ENCODE measurements around the gene RPL13A. TPM values are rescaled to one million over a fixed set of nuclear protein-coding genes. Genes with fewer than 3 reads are reported as not detected.

RPL13A gene
- polyA plus RNA-seq, 4 donors: 2,364 to 2,825 (median 2,611) TPM

DNA sequence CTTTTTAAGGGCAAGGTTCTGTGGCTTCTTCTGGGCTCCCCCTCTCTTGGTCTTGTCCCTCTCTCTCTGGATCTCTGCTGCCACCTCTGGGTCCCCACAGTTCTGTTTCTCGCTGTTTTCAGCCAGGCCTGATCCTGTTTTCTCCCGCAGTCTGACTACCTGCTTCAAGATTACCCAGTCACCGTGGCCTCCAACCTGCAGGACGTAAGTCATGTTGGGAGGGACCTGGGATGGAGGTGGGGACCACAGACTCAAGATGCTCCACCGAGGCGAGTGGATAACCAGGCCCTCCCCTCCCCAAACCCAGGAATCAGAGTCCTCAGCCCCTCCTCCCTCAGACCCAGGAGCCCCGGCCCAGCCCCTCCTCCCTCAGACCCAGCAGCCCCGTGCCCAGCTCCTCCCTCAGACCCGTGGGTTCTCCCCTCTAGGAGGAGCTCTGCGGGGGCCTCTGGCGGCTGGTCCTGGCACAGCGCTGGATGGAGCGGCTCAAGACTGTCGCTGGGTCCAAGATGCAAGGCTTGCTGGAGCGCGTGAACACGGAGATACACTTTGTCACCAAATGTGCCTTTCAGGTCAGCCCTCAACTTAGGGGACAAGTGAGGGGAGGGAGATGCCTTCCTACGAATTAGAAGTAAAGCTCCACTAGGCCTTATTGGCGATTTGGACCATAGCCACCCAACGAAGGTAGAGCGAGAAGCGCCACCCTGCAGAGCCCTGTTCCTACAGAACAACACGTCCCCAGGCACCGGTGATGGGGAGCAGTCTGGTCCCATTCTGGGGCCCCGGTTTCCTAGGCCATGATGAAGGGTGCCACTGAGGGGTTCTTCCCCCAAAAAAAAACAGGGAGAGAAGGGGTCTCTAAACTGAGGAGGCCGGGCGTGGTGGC, 11.2 kb upstream of the RPL13A start:
- peak in 1 of 4 donors; percentile 57 for DNase-seq (ENCODE audit: low read depth in 4 of 4, low spot score in 3 of 4)

DNA sequence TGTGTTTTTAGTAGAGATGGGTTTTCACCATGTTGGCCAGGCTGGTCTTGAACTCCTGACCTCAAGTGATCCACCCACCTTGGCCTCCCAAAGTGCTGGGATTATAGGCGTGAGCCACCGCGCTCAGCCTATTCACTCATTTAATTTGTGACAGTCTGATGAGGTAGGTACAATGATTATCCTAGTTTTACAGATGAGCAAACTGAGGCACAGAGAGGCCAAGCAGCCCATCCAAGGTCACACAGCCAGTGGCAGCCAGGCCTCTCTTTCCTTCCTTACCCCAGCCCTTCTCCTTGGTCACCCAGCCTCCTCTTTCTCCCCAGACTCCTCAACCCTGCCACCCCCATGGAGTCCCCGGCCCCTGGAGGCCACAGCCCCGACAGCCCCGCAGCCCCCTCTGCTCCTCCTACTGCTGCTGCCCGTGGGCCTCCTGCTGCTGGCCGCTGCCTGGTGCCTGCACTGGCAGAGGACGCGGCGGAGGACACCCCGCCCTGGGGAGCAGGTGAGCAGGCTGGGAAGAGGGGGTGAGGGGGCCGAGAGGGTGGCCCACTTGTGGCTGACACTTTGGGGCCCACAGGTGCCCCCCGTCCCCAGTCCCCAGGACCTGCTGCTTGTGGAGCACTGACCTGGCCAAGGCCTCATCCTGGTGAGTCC, 7.3 kb upstream of the RPL13A start:
- no peak for DNase-seq (ENCODE audit: low read depth in 4 of 4, low spot score in 3 of 4)

DNA sequence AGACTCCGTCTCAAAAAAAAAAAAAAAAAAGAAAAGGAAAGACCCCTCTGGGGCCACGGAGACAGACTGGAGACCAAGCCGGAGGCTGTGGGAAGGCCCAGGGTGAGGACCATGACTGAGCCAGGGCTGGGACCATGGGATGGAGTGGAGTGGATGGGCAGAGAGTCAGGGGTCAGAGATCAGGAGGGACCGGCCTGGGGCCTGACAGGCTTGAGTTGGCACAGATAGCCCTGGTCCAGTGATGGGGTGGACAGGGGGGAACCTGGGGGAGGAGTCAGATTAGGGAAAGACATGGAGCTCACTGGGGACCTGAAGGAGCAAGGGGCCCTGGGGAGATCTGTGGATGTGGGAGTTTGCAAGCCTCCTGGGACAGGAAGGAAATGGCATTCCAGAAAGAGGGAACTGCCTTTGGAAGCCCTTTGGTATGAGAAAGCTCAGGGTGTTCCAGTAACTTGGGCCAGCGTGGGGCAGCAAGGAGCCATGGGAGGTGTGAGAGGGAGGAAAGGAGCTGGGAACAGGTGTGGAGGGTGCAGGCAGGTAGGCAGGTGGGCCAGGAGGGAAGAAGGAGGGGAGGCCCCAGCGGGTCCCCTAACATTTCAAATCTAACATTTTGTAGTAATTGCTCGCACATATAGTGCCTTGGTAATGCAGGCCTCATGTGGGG, 6.3 kb upstream of the RPL13A start:
- DNase-seq (ENCODE audit: low read depth in 4 of 4, low spot score in 3 of 4): no peak

- DNase-seq (ENCODE audit: low read depth in 4 of 4, low spot score in 3 of 4): no peak
Measured at GRCh38 chr19:49486232-49486631, 1.2 kb upstream of the RPL13A start.

GRCh38 chr19:49486710-49487276, 615 bp upstream of the RPL13A start:
- DNase-seq (ENCODE audit: low read depth in 4 of 4, low spot score in 3 of 4): no peak

- DNase-seq (ENCODE audit: low read depth in 4 of 4, low spot score in 3 of 4): no peak
Measured at GRCh38 chr19:49488046-49488862, 846 bp downstream of the RPL13A start.

DNA sequence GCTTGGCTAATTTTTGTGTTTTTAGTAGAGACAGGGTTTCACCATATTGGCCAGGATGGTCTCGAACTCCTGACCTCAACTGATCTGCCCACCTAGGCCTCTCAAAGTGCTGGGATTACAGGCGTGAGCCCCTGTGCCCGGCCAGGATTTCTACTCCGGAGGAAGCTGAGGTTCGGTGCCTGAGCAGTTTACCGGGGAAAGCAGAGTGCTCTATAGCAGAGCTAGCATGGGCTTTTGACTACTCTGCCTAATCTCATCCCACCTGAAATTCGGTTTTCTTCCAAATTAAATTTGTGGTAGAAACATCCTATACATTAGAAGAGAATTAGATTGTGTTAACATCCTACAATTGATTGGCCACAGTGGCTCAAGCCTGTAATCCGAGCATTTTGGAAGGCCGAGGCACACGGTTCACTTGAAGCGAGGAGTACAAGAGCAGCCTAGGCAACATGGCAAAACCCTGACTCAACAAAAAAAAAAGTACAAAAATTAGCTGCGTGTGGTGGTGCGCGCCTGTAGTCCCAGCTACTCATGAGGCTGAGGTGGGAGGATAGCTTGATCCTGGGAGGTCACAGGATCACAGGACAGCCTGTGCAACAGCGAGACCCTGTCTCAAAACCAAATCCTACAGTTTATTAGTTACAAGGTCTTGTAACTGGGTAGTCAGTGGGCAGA, 1.6 kb downstream of the RPL13A start:
- DNase-seq (ENCODE audit: low read depth in 4 of 4, low spot score in 3 of 4): no peak

DNA sequence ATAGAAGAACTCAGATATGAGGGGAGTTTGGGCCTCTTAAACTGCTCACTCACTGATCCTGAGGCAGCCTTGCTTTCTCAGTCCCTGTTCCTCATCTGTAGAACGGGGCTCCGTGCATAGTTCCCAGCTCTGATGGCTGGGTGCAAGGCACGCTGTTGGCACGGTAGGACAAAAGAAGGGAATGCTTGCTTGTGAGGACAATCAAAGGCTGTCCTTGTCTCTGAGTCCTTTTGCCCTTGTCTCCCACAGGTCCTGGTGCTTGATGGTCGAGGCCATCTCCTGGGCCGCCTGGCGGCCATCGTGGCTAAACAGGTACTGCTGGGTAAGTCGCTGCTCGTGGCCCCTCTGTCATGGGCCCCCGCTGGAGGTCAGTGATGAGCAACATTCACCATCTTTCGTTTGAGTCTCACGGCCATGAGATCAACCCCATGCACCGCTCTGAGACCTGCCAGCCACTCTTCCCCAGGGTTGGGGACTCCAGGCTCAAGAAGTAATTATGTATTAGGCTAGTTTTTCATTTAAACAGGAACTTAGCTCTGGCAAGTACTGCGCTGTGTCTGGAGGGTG, 2.3 kb downstream of the RPL13A start:
- DNase-seq (ENCODE audit: low read depth in 4 of 4, low spot score in 3 of 4): no peak

DNA sequence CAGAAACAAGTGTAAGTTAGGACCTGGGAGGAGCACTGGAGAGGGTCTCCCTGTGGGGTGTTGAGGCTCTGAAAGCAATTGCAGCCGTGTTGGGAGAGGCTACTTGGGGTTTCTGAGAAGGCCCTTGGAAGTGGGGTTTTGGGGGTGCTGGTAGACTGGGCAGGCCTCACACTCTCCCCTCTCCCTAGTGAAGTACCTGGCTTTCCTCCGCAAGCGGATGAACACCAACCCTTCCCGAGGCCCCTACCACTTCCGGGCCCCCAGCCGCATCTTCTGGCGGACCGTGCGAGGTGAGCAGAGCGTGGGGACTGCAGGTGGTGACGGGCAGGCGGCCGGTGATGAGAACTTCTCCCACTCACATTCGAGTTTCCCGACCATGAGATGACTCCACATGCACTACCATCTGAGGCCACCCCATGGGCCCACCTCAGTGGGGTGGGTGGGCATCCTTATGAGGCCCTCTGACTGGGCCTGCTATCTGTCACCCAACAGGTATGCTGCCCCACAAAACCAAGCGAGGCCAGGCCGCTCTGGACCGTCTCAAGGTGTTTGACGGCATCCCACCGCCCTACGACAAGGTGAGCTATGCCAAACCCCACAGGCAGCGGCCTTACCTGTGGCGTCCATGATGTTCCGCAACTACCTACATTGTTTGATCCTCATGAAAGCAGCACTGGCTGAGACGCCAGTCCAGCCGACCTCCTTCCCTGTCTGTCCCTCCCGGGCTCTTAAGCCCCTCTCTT, 3.0 kb downstream of the RPL13A start:
- no peak for DNase-seq (ENCODE audit: low read depth in 4 of 4, low spot score in 3 of 4)

DNA sequence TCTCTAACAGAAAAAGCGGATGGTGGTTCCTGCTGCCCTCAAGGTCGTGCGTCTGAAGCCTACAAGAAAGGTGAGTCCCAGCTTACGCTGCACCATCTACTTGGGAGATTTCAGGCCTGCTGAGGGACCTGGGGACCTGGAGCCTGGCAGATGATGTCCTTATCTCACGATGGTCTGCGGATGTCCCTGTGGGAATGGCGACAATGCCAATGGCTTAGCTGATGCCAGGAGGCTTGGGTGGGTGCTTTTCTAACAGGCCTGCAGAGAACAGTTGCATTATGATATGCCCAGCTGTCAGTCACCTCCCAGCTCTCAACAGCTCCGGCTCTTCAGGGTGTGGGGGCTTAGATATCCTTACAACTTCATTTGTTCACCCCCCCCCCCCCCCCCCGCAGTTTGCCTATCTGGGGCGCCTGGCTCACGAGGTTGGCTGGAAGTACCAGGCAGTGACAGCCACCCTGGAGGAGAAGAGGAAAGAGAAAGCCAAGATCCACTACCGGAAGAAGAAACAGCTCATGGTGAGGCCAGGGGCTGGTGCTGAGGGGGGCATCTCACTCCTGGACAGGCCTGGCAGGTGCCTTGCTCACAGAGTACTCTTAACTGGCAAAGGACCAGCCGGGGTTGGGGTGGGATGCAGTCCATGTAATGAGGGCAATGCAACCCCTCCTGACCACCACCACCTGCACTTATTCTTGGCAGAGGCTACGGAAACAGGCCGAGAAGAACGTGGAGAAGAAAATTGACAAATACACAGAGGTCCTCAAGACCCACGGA, 3.8 kb downstream of the RPL13A start:
- no peak for DNase-seq (ENCODE audit: low read depth in 4 of 4, low spot score in 3 of 4)

- DNase-seq (ENCODE audit: low read depth in 4 of 4, low spot score in 3 of 4): no peak
Measured at GRCh38 chr19:49491804-49492572, 4.6 kb downstream of the RPL13A start.

- no peak for DNase-seq (ENCODE audit: low read depth in 4 of 4, low spot score in 3 of 4)
Measured at GRCh38 chr19:49492573-49493405, 5.4 kb downstream of the RPL13A start.

- no peak for DNase-seq (ENCODE audit: low read depth in 4 of 4, low spot score in 3 of 4)
Measured at GRCh38 chr19:49496574-49497008, 9.2 kb downstream of the RPL13A start.

- DNase-seq (ENCODE audit: low read depth in 4 of 4, low spot score in 3 of 4): no peak
Measured at GRCh38 chr19:49497047-49497788, 9.8 kb downstream of the RPL13A start.

- DNase-seq (ENCODE audit: low read depth in 4 of 4, low spot score in 3 of 4): no peak
Measured at GRCh38 chr19:49497789-49498103, 10.3 kb downstream of the RPL13A start.

- no peak for DNase-seq (ENCODE audit: low read depth in 4 of 4, low spot score in 3 of 4)
Measured at GRCh38 chr19:49498475-49498874, 11.1 kb downstream of the RPL13A start.
